Astrocyte of the spinal cord (primary cell): ENCODE results near the gene SLIT3.
"Not testable (repeated sequence)": the region's sequence is repeated elsewhere in the genome, so short reads cannot be mapped to it uniquely, and the experiment has no call there.

Experiments
- DNase-seq: peaks from one replicate; pipeline ENCODE4 v3.0.0; 2011; ENCODE audit warnings: low read depth, low spot score
- H3K4me3 ChIP-seq: 2 replicates; pipeline ENCODE4 v1.5.1; 2011; ENCODE audit warnings: low read depth, mild to moderate bottlenecking, low read length, moderate library complexity
- CTCF ChIP-seq: IDR thresholded peaks from 2 replicates; pipeline ENCODE4 v1.5.1; 2012; ENCODE audit warnings: low read depth, mild to moderate bottlenecking, low read length, inconsistent platforms
- in situ Hi-C: cut with HindIII; loops from 2 replicates; pipeline ENCODE4 v1.10.0; 2017; ENCODE audit warnings: low sequenced_read_pairs

Gene SLIT3

GRCh38 chr5:168743617-168744016, 557.3 kb downstream of the SLIT3 start:
- in situ Hi-C loops: no loop called here
- no peak for DNase-seq
- TF ChIP-seq CTCF: no peak
- H3K4me3 ChIP-seq: no peak overlapping the region

- in situ Hi-C loops, DNase-seq, H3K4me3 ChIP-seq: not testable (repeated sequence)
Observed at GRCh38 chr5:168742311-168742710, 558.6 kb downstream of the SLIT3 start.

DNA sequence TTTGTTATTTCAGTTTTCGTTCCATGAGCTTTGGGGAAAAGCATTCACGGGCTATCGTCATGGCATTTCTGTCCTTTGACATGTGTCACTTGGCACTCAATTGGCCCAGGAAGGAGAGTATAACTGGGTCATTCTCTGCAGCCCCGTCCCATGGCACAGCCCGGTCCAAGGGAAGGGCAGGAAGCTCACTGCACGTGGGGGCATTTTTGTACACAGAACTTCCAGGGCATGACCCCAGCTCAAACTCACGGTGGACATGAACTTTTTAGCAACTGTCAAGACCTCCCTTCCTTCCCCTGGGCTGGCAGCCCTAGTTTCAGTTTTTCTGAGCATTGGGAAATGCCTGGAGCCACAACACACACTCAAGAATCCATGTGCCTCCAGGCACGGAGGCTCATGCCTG, 560.1 kb downstream of the SLIT3 start:
- no peak overlapping the region for H3K4me3 ChIP-seq
- no peak for DNase-seq
- in situ Hi-C loops: no loop called here
- no peak for TF ChIP-seq CTCF

GRCh38 chr5:168740092-168740800, 560.7 kb downstream of the SLIT3 start:
- DNase-seq: no peak
- H3K4me3 ChIP-seq: no peak overlapping the region
- in situ Hi-C loops: no loop called here
- no peak for TF ChIP-seq CTCF

DNA sequence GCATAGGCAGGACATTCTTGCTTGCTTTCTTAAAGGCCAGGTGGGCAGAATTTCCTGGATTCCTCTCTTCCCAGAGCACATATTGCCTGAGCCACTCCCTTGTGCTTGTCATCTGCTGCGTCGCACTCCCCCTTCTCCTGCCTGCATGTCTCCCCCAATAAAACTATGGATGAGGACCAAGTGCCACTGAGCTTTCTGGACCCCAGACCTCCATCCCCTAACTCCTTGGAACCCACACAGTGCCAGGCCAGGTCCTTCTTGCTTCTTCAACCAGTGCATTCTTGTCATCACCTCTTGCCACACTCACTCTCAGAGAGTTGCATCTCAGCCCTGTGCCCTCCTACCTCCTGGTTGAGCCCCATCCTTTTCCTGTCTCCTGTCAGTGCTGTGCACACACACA, 563.9 kb downstream of the SLIT3 start:
- TF ChIP-seq CTCF: no peak
- no peak overlapping the region for H3K4me3 ChIP-seq
- DNase-seq: no peak
- in situ Hi-C loops: no loop called here

DNA sequence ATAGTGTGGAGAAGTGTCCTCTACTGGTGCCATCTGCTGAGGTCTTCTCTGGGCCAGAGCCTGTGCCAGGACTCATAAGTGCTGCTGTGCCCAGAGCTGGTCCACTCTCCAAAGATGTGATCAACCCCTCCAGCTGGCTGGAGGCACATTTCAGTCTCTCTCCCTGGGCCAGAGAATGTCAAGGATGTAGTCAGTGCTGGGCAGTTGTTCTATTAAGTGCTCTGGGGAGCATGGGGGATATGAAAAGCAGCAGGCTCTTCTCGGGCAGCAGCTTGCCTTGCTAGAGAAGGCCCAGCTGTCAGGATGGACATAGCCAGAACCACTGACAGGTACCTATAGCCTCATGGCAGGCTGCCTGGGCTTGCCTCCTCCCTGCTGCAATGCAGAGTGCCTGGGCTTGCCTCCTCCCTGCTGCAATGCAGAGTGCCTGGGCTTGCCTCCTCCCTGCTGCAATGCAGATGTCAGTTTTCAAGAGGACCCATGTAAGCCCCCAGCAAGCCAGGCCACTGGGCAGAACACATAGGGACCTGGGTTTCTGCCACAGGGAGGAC, 564.6 kb downstream of the SLIT3 start:
- H3K4me3 ChIP-seq: no peak overlapping the region
- DNase-seq: no peak
- no peak for TF ChIP-seq CTCF
- in situ Hi-C loops: no loop called here

DNA sequence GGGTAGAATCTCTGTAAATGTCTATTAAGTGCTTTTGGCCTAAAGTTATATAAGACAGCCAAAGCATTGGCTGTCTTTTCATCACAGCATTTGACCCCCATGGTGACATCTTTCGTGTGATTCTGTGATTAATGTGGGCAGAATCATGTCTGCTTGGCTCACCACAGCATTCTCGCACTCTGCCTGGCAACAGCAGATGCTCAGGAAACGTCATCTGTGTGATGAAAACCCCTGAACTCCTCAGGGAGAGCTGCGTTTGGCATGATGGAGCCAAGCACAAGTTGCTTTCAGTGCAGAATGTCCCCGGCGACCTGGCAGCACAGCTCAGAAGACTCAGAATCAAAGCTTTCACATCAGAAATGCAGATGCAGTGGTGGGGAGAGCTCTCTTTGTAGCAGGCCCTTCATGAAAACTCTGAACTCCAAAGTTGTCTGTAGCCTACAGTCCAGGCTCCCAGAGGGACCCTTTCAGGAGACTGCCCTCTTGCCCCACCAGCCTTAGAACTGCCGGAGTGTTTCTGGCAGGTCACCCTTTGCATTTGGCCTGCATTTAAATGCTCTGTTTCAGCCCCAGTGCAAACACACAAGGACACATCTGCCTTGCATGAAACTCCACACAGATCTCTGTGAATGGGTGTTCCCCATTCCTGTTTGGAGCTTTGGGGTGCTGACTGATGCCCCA, 566.2 kb downstream of the SLIT3 start:
- no peak for DNase-seq
- in situ Hi-C loops: no loop called here
- no peak for TF ChIP-seq CTCF
- H3K4me3 ChIP-seq: no peak overlapping the region
